Upper lobe of left lung (tissue), 6 donors: ENCODE data around the gene TMUB1. TPM values are rescaled to one million over a fixed set of nuclear protein-coding genes. Genes with fewer than 3 reads are reported as not detected.

Experiments used
- ATAC-seq, 2 donors: fragments of 200-7000 bp; cut with Tn5 transposase; one replicate each; pipeline ENCODE4 v1.9.1; 2022; ENCODE audit warnings: mild to moderate bottlenecking in 2 of 2, moderate library complexity in 2 of 2; ENCODE audit not compliant: low FRiP score in 2 of 2
- DNase-seq, 2 donors: peaks; one replicate each; pipeline ENCODE4 v3.0.0-alpha.2; 2019 to 2020
- H3K27ac ChIP-seq, 4 donors: fragments of 200-600 bp; sonication (generic); one replicate each; pipeline ENCODE4 v1.5.1; 2016 to 2019
- H3K27me3 ChIP-seq, 4 donors: fragments of 200-600 bp; sonication (generic); one replicate each; pipeline ENCODE4 v1.5.1; 2017 to 2019
- H3K36me3 ChIP-seq, 4 donors: fragments of 200-600 bp; sonication (generic); one replicate each; pipeline ENCODE4 v1.5.1; 2016 to 2019
- H3K4me1 ChIP-seq, 4 donors: fragments of 200-600 bp; sonication (generic); one replicate each; pipeline ENCODE4 v1.5.1; 2018 to 2019
- H3K4me3 ChIP-seq, 4 donors: fragments of 200-600 bp; sonication (generic); one replicate each; pipeline ENCODE4 v1.5.1; 2017 to 2019; ENCODE audit warnings: mild to moderate bottlenecking in 2 of 4, moderate library complexity in 1 of 4
- H3K9me3 ChIP-seq, 4 donors: fragments of 200-600 bp; sonication (generic); one replicate each; pipeline ENCODE4 v1.5.1; 2018 to 2019
- CTCF ChIP-seq, 6 experiments: fragments of 450-650 bp in 4 of 6; fragments of 200-600 bp in 2 of 6; sonication (generic) in 2 of 6; IDR thresholded peaks; one replicate each; pipeline ENCODE4 v1.5.1; 2016 to 2019; ENCODE audit warnings: antibody characterized with exemption in 6 of 6
- EP300 ChIP-seq, 4 donors: sonication (generic); formaldehyde crosslinking; IDR thresholded peaks; one replicate each; pipeline ENCODE4 v1.5.1; 2017; ENCODE audit warnings: antibody characterized with exemption in 4 of 4, control low read depth in 2 of 4
- POLR2A ChIP-seq, 4 donors: fragments of 450-650 bp; IDR thresholded peaks; one replicate each; pipeline ENCODE4 v1.5.1; 2016 to 2017; ENCODE audit warnings: antibody characterized with exemption in 4 of 4, mild to moderate bottlenecking in 2 of 4
- POLR2AphosphoS5 ChIP-seq, 2 donors: sonication (generic); formaldehyde crosslinking; IDR thresholded peaks; one replicate each; pipeline ENCODE4 v1.5.1; 2017; ENCODE audit warnings: antibody characterized with exemption in 2 of 2
- WGBS, 2 donors: methylation state at CpG; one replicate each; pipeline ENCODE4 v1.1.5; 2017 to 2018; 5-methylcytosine and 5-hydroxymethylcytosine counted together
- total RNA-seq, 6 donors: library from RNA; depleted of rRNA in 4 of 6; stranded (reverse); fragments of >200 nt in 4 of 6; gene quantifications; one replicate each; pipeline versions ENCODE4 v1.1.0 to v1.2.1, GENCODE V29; 2016 to 2021
- donor health status: DM: no; HTN: no; CAD: no; lungs with moderate emphysema.
- donor health status: DM: no; HTN: yes; CAD: no; lungs with severe emphysema.

The TMUB1 gene
- total RNA-seq, 6 donors from 2014 or later: 35.3 to 72.9 (median 51.6) TPM

- Histone ChIP-seq H3K27me3 (no peaks in the 10 kb centered on the region), H3K27ac (peak overlapping the region in 3 of 4 donors; percentile 88 to 97 (median 95)), H3K4me1 (peaks cover 55 to 75% (median 67%) of the 10 kb centered on the region in 4 donors), H3K36me3 (peaks cover 0 to 6% (median 0%) of the 10 kb centered on the region in 4 donors), H3K4me3 (peak overlapping the region; percentile 76 to 99 (median 90)), H3K9me3 (no peaks in the 10 kb centered on the region)
- 27 to 41% methylated on average over 2 to 3 of the region's 3 CpGs for WGBS, 2 donors
- DNase-seq (no peak), ATAC-seq (no peak)
- TF ChIP-seq POLR2A (IDR thresholded peaks at IDR 0.05) (no peak), CTCF (IDR thresholded peaks at IDR 0.05) (no peak), POLR2AphosphoS5 (IDR thresholded peaks at IDR 0.05) (no peak), EP300 (IDR thresholded peaks at IDR 0.05) (no peak)
These were observed 499 bp upstream of the TMUB1 start for GRCh38 chr7:151083824-151084160.

- Histone ChIP-seq H3K4me3 (peak overlapping the region; percentile 76 to 99 (median 94)), H3K27ac (peak overlapping the region; percentile 94 to 97 (median 96)), H3K4me1 (peaks cover 45 to 69% (median 58%) of the 10 kb centered on the region in 4 donors), H3K9me3 (no peaks in the 10 kb centered on the region), H3K36me3 (peaks cover 0 to 8% (median 0%) of the 10 kb centered on the region in 4 donors), H3K27me3 (no peaks in the 10 kb centered on the region)
- TF ChIP-seq POLR2A (IDR thresholded peaks at IDR 0.05): no peak
- no peak for TF ChIP-seq CTCF (IDR thresholded peaks at IDR 0.05)
- DNase-seq: peak in 1 of 2 donors; percentile 81
- WGBS, 2 donors: 52 to 65% methylated on average over 30 to 38 of the region's 42 CpGs
- no peak for ATAC-seq
These were observed 887 bp downstream of the TMUB1 start for GRCh38 chr7:151082141-151083070.

DNA sequence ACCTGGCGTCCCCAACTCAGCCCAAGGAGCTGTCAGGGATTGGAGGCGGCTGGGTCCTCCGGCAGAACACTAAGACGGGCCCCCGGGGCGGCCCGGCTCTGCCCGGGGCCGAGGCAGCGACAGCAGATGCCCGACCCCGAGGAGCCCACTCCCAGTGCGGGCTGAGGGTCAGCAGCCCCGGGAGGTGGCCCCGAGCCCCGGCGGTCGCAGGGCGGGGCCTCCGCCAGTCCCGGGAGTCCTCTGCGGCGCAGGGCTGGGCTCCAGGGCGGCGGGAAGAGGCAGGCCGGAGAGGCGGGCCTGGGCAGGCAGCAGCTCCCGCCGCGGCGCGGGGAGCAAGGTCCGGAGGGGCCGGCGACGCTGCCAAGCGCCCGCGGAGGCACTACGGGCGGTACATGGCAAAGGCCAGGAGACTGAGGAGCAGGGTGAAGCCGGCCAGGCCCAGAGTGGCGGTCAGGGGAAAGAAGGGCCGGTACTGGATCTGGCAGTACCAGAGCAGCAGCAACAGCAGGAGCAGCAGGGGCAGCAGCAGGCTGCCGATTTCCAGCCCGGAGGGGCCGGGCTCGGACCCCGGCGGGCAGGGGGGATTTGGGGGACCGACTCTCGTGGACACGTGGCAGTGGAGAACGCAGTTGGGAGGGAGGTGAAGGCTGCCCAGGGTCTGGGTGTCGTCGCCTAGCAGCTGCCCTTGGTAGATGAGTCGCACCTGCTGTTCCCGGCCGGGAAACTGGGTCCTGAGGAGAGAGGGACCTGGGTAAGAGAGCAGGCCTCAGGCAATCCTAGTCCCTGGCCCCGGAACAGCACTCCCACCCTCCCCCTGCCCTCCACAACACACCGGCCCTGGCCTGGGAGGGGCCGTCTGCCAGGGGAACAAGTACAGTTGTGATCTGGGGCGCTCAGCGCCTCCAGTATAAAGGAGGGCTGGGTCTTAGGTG is 1.9 kb downstream of the TMUB1 start:
- Histone ChIP-seq H3K4me3 (peak overlapping the region; percentile 19 to 99 (median 84)), H3K36me3 (peaks cover 0 to 17% (median 4%) of the 10 kb centered on the region in 4 donors), H3K27ac (peak overlapping the region; percentile 94 to 97 (median 96)), H3K9me3 (no peaks in the 10 kb centered on the region), H3K4me1 (peaks cover 45 to 66% (median 55%) of the 10 kb centered on the region in 4 donors), H3K27me3 (no peaks in the 10 kb centered on the region)
- TF ChIP-seq EP300 (IDR thresholded peaks at IDR 0.05): no peak
- TF ChIP-seq POLR2AphosphoS5 (IDR thresholded peaks at IDR 0.05): no peak
- TF ChIP-seq POLR2A (IDR thresholded peaks at IDR 0.05): no peak
- TF ChIP-seq CTCF (IDR thresholded peaks at IDR 0.05): no peak
- 49 to 56% methylated on average over 38 to 53 of the region's 64 CpGs for WGBS, 2 donors
- DNase-seq: peak in 1 of 2 donors; percentile 88
- peak in 1 of 2 donors; percentile 11 for ATAC-seq

DNA sequence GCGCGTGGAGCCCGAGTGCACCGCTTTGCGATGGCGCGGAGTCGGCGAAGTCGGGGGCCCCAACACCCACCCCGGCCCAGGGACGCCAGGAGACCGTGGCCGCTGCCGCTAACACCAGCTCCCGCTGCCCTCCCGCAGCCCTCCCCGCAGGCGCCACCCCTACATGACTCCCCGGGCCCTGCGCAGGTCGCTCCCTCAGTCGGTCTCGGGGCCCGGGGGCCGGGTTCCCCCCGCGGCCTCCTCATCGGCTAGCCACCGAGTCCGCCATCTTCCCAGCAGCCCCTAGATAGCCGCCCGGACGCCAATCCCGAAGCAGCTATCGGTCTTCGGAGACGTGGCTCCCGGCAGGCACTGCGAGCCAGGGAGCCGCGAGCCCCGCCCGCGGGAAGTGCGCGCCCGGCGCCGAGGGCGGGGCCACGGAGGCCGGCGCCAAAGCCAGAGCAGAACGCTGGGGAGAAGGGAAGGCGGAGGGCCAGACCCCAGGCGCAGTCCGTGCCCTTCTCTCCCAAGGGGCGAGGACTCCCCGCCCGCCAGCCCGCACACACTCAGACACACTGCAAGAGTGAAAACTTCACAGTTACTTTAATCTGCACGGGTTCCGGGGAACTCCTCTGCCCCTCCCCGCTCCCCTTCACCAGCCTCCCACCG is 2.6 kb downstream of the TMUB1 start, which contains the start of gene FASTK:
Gene FASTK (minus strand): TSS at position 288 of the 648 bp plus-strand sequence. CDS start 43 bp downstream, at position 245.
- peak within 1 kb of the TSS; percentile 94 to 97 (median 96) for H3K27ac ChIP-seq
- H3K9me3 ChIP-seq: no peaks in the 10 kb centered on the region
- DNase-seq (peak; percentile 95 to 96), ATAC-seq (peak; percentile 91 to 94)
- H3K27me3 ChIP-seq: no peaks in the 10 kb centered on the region
- 3% methylated on average over 31 of the region's 66 CpGs; no CpG with 5 or more reads in 1 of the 2 donors for WGBS, 2 donors
- peak within 1 kb of the TSS; percentile 70 to 99 (median 88) for H3K4me3 ChIP-seq
- peaks cover 42 to 62% (median 52%) of the 10 kb centered on the region in 4 donors for H3K4me1 ChIP-seq
- H3K36me3 ChIP-seq: peaks cover 0 to 25% (median 10%) of the 10 kb centered on the region in 4 donors
- TF ChIP-seq CTCF (IDR thresholded peaks at IDR 0.05): peak in 2 of 6 experiments; percentile 13 to 21
- peak; percentile 45 to 85 for TF ChIP-seq POLR2AphosphoS5 (IDR thresholded peaks at IDR 0.05)
- peak in 3 of 4 donors; percentile 62 to 77 (median 74) for TF ChIP-seq POLR2A (IDR thresholded peaks at IDR 0.05)
- no peak for TF ChIP-seq EP300 (IDR thresholded peaks at IDR 0.05)
